Hypothalamus (tissue), 51 donors: ENCODE data around the gene TENT5D.
"Not testable (repeated sequence)": the region's sequence is repeated elsewhere in the genome, so short reads cannot be mapped to it uniquely, and the experiment has no call there.

ENCODE experiments used
- DNase-seq, 51 donors: peaks; one replicate each; lab custom pipeline; 2025; lab: John Stamatoyannopoulos, UW

The TENT5D gene

GRCh38 chrX:80420147-80420546 lies at the start of gene TENT5D:
TSS of gene TENT5D (plus strand) at chrX:80420447. CDS start at chrX:80442540, 22,093 bp downstream.
- no peak for DNase-seq

GRCh38 chrX:80385651-80386050 lies 34.6 kb upstream of the TENT5D start:
- DNase-seq: not testable (repeated sequence)

GRCh38 chrX:80388206-80388605 lies 32.0 kb upstream of the TENT5D start:
- no peak for DNase-seq

- DNase-seq: no peak
Measured at GRCh38 chrX:80412042-80412441, 8.2 kb upstream of the TENT5D start.

- no peak for DNase-seq
Measured at GRCh38 chrX:80423000-80423399, 2.8 kb downstream of the TENT5D start.

- no peak for DNase-seq
Measured at GRCh38 chrX:80423744-80424143, 3.5 kb downstream of the TENT5D start.

GRCh38 chrX:80430826-80431504 lies 10.7 kb downstream of the TENT5D start:
- no peak for DNase-seq

GRCh38 chrX:80431505-80431832 lies 11.2 kb downstream of the TENT5D start:
- DNase-seq: no peak

- no peak for DNase-seq
Measured at GRCh38 chrX:80432441-80432840, 12.2 kb downstream of the TENT5D start.

- DNase-seq: no peak
Measured at GRCh38 chrX:80432863-80433262, 12.6 kb downstream of the TENT5D start.

GRCh38 chrX:80468166-80468565 lies 47.9 kb downstream of the TENT5D start:
- DNase-seq: not testable (repeated sequence)

- no peak for DNase-seq
Measured at GRCh38 chrX:80471582-80471981, 51.3 kb downstream of the TENT5D start.

GRCh38 chrX:80485543-80485942 lies 65.3 kb downstream of the TENT5D start:
- DNase-seq: no peak

GRCh38 chrX:80486299-80486698 lies 66.1 kb downstream of the TENT5D start:
- DNase-seq: no peak

GRCh38 chrX:80489166-80489565 lies 68.9 kb downstream of the TENT5D start:
- no peak for DNase-seq
